ENCODE measurements around the gene ISOC2. TPM values are rescaled to one million over a fixed set of nuclear protein-coding genes. Genes with fewer than 3 reads are reported as not detected.
A peak's percentile ranks its signal among the peaks of the same experiment; 100 is the strongest.

The ISOC2 gene
- total and polyA plus RNA-seq, 9 of the 15 experiments (the other 6 are each of a cell fraction or from before 2014, with no cell fraction given), result 1.2 to 229 (median 58.3) TPM

DNA sequence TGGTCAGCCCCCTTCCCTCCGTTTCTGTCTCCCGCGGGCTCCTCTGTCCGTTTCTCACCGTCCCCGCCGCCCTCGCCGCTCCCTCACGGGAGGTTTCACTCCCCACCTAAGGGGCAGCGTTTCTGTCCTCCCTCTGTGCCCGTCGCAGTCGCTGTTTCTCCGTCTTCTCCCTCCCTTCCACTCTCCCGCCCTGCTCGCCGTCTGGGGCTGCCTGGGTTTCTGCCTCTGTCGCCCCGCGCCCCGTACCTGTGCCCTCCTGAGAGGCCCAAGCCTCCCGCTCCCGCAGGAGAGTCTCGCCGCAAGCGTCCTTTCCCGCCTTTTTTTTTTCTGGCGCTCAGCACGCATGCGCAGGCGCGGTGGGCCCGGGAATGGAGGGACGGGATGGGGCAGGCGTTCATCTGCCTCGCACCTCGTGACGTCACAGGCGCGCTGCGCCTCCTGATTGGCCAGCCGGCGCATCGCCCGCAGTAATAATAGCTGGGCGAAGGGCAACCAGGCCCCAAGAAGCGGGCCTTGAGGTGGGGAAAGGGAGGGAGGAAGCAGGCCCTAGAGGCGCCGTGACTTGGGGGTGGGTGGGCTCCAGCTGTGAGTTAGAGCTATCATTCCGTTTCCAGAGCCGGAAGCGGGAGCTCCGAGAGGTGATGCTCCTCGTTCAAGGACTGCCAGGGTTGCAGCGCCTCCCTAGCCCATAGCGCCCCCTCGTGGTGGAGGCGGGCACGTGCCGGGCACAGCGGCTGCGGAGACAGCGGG, 42.2 kb upstream of the ISOC2 start (continued):
- TF ChIP-seq ESRRB (CRISPR knock-in tag; IDR thresholded peaks at IDR 0.05; ENCODE audit: borderline replicate concordance) (no peak), SP2 (IDR thresholded peaks at IDR 0.05; ENCODE audit: extremely low read depth, low read depth, low read length, poor library complexity, severe bottlenecking) (no peak), ESRRA (IDR thresholded peaks at IDR 0.05; ENCODE audit: borderline replicate concordance, low read depth) (peak; percentile 69), ZNF212 (CRISPR knock-in tag; IDR thresholded peaks at IDR 0.05) (no peak), CHD4 (IDR thresholded peaks at IDR 0.05; ENCODE audit: insufficient read depth, insufficient replicate concordance, low read depth, low read length, poor library complexity, severe bottlenecking) (no peak), ZNF589 (CRISPR knock-in tag; IDR thresholded peaks at IDR 0.05; ENCODE audit: low read depth) (no peak), SP1 (CRISPR knock-in tag; IDR thresholded peaks at IDR 0.05) (0 out of 2 replicates have a peak, but pooled peaks have one; percentile 67), IRF2 (CRISPR knock-in tag; IDR thresholded peaks at IDR 0.05) (peak; percentile 95), SAFB (IDR thresholded peaks at IDR 0.05; ENCODE audit: borderline replicate concordance, low read depth, low read length) (no peak), RCOR1 (IDR thresholded peaks at IDR 0.05; ENCODE audit: borderline replicate concordance in 1 of 2, low read depth in 2 of 2, low read length in 2 of 2) (no peak; a peak in 2 of 4 replicates), TAL1 (IDR thresholded peaks at IDR 0.05) (no peak), HOXB6 (CRISPR knock-in tag; IDR thresholded peaks at IDR 0.05; ENCODE audit: borderline replicate concordance) (no peak), TCF7L2 (IDR thresholded peaks at IDR 0.05; ENCODE audit: low read depth, low read length) (no peak), GATA2 (CRISPR knock-in tag; IDR thresholded peaks at IDR 0.05) (no peak), MXI1 (IDR thresholded peaks at IDR 0.05; ENCODE audit: low read depth, low read length) (no peak), SIN3B (IDR thresholded peaks at IDR 0.05; ENCODE audit: low read depth) (no peak)
- TF ChIP-seq, protein P1, sequence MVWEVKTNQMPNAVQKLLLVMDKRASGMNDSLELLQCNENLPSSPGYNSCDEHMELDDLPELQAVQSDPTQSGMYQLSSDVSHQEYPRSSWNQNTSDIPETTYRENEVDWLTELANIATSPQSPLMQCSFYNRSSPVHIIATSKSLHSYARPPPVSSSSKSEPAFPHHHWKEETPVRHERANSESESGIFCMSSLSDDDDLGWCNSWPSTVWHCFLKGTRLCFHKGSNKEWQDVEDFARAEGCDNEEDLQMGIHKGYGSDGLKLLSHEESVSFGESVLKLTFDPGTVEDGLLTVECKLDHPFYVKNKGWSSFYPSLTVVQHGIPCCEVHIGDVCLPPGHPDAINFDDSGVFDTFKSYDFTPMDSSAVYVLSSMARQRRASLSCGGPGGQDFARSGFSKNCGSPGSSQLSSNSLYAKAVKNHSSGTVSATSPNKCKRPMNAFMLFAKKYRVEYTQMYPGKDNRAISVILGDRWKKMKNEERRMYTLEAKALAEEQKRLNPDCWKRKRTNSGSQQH (CRISPR knock-in tag; IDR thresholded peaks at IDR 0.05), result no peak
- TF ChIP-seq, protein P2, sequence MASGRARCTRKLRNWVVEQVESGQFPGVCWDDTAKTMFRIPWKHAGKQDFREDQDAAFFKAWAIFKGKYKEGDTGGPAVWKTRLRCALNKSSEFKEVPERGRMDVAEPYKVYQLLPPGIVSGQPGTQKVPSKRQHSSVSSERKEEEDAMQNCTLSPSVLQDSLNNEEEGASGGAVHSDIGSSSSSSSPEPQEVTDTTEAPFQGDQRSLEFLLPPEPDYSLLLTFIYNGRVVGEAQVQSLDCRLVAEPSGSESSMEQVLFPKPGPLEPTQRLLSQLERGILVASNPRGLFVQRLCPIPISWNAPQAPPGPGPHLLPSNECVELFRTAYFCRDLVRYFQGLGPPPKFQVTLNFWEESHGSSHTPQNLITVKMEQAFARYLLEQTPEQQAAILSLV (tag; IDR thresholded peaks at IDR 0.05), result no peak
- TF ChIP-seq, protein P3, sequence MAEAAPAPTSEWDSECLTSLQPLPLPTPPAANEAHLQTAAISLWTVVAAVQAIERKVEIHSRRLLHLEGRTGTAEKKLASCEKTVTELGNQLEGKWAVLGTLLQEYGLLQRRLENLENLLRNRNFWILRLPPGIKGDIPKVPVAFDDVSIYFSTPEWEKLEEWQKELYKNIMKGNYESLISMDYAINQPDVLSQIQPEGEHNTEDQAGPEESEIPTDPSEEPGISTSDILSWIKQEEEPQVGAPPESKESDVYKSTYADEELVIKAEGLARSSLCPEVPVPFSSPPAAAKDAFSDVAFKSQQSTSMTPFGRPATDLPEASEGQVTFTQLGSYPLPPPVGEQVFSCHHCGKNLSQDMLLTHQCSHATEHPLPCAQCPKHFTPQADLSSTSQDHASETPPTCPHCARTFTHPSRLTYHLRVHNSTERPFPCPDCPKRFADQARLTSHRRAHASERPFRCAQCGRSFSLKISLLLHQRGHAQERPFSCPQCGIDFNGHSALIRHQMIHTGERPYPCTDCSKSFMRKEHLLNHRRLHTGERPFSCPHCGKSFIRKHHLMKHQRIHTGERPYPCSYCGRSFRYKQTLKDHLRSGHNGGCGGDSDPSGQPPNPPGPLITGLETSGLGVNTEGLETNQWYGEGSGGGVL (CRISPR knock-in tag; IDR thresholded peaks at IDR 0.05), result no peak
